GM12891 (cell line): ENCODE data around the gene DCC.

Source experiments
- DNase-seq: peaks from one replicate; pipeline ENCODE4 v3.0.0; 2011; ENCODE audit warnings: low spot score; ENCODE audit not compliant: insufficient read length
- FAIRE-seq: peaks from 2 replicates; lab custom pipeline; 2011; peaks lifted over from hg19 to GRCh38; lab: Jason Lieb, UNC
- PAX5 ChIP-seq: IDR thresholded peaks from 2 replicates; pipeline ENCODE4 v1.6.1; 2011; ENCODE audit warnings: low read length, moderate library complexity, mild to moderate bottlenecking; ENCODE audit not compliant: insufficient read depth, severe bottlenecking
- POLR2A ChIP-seq: IDR thresholded peaks from 2 replicates; pipeline ENCODE4 v1.6.1; 2011; ENCODE audit warnings: low read depth, low read length, control low read depth
- POLR2AphosphoS5 ChIP-seq: IDR thresholded peaks from 2 replicates; pipeline ENCODE4 v1.6.1; 2011; ENCODE audit warnings: low read depth, low read length, control low read depth
- POU2F2 ChIP-seq: IDR thresholded peaks from 2 replicates; pipeline ENCODE4 v1.6.1; 2011; ENCODE audit warnings: low read depth, mild to moderate bottlenecking, control low read depth, low read length, moderate library complexity
- SPI1 ChIP-seq: IDR thresholded peaks from 2 replicates; pipeline ENCODE4 v1.6.1; 2011; ENCODE audit warnings: low read depth, low read length, control low read depth
- TAF1 ChIP-seq: IDR thresholded peaks from 2 replicates; pipeline ENCODE4 v1.6.1; 2011; ENCODE audit warnings: low read depth, low read length, control low read depth

DCC gene

GRCh38 chr18:53408271-53408670 is 1068.3 kb downstream of the DCC start:
- FAIRE-seq, result no peak

DNA sequence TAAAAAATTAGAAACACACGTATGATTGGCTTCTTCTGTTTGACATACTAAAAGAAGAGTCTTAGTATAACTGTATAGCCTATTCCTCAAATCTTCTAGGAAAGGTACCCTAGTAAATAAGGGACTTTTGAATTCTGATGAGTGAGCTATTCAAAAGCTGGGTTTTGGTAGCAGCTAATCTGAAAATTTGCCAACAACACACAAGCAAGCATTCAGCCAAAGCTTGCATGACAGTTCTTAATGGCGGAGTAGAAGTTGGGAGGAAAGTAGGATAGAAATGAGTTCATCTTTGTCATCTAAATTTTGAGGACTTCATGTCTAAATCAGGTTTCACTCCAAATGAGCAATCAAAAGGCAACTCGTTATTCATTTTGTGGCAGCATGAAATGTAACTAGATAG is 1071.5 kb downstream of the DCC start:
- TF ChIP-seq POLR2A, result no peak
- no peak for TF ChIP-seq TAF1
- no peak for TF ChIP-seq SPI1
- TF ChIP-seq POLR2AphosphoS5, result no peak
- TF ChIP-seq PAX5, result no peak
- no peak for TF ChIP-seq POU2F2
- no peak for FAIRE-seq

More at GRCh38 chr18:53408271-53408670, 1068.3 kb downstream of the DCC start:
- TF ChIP-seq PAX5, result no peak
- TF ChIP-seq POLR2A, result no peak
- no peak for TF ChIP-seq SPI1
- TF ChIP-seq TAF1, result no peak
- no peak for TF ChIP-seq POLR2AphosphoS5
- no peak for DNase-seq

GRCh38 chr18:53417003-53417402 is 1077.0 kb downstream of the DCC start:
- DNase-seq (no peak), FAIRE-seq (no peak)
- TF ChIP-seq TAF1 (no peak), SPI1 (no peak), POU2F2 (no peak), POLR2A (no peak), PAX5 (no peak), POLR2AphosphoS5 (no peak)

More for the DNA sequence above, 1071.5 kb downstream of the DCC start:
- no peak for DNase-seq

DNA sequence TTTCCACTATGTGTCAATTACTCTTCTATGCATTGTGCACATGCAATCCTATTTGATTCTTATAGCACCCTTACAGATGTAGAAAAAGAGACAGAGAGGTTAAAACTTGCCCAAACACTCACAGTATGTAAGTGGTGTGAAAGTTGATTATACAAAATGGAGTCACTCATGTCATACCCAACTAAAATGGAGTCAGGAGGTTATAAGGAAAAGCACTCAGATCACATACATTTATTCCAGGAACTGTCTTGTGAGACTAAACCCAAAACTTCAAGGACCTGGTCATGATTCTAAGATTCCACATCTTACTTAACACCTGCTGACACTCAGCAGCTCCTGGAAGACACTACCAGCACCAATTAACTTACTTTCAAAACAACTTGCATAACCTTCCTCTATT is 1081.9 kb downstream of the DCC start:
- TF ChIP-seq PAX5, result no peak
- TF ChIP-seq POU2F2, result no peak
- TF ChIP-seq TAF1, result no peak
- no peak for TF ChIP-seq SPI1
- no peak for TF ChIP-seq POLR2A
- no peak for TF ChIP-seq POLR2AphosphoS5
- FAIRE-seq (no peak), DNase-seq (no peak)

- no peak for FAIRE-seq
- DNase-seq, result no peak
- TF ChIP-seq POLR2AphosphoS5, result no peak
- TF ChIP-seq POLR2A, result no peak
- no peak for TF ChIP-seq SPI1
Observed at GRCh38 chr18:53422896-53423295, 1082.9 kb downstream of the DCC start.

DNA sequence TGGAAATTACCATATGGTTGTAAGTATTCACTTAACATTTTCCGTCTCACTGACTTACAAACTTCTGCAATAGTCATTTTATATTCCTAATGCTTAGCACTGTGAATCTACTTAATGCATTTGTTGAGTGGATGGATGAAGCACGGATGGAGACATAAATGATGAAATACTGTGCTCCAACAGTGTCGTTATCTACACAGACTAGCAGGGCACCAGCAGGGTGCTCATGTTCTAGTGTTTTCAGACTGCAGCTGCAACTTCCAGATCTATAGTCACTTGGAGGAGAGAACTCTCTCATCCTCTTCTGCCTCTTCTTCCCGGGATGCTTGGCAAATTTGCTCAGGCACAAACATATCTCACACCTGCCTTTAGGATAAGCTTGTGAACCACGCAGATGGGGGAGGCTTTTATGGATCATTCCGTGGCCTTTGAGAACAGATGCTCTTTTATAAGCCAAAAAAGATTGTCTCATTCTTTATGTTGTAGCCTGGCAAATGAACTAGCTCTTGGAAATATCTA is 1086.7 kb downstream of the DCC start:
- FAIRE-seq (no peak), DNase-seq (no peak)
- TF ChIP-seq POLR2AphosphoS5 (no peak), POLR2A (no peak), TAF1 (no peak), SPI1 (no peak), PAX5 (no peak), POU2F2 (no peak)

DNA sequence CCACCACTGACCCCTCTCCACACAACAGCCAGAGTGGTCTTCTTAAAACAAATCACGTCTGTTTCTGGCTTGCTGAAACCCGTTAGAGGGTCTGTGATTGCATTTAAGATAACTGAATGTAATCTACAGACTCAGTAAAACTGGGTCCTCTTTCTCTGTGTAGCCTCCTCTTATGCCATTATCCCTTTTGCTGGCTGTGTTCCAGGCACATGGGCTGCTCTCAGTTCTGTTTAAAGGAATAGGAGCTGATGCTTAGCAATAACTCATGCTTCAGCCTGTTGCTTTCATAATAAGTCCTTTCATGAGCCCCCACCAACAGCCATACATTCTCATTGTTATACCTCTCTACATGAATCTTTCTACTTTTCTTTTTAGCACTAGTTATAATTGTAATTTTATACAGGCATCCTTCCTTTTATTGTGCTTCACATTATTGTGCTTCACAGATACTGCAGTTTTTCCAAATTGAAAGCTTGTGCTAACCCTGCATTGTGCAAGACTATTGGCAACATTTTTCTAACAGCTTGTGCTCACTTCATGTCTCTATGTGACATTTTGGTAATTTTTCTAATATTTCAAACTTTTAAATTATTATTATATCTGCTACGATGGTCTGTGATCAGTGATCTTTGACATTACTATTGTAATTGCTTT is 1101.9 kb downstream of the DCC start:
- DNase-seq (no peak), FAIRE-seq (no peak)
- TF ChIP-seq PAX5 (no peak), POLR2AphosphoS5 (no peak), POLR2A (no peak), TAF1 (no peak), POU2F2 (no peak), SPI1 (no peak)

GRCh38 chr18:53442415-53442783 is 1102.4 kb downstream of the DCC start:
- TF ChIP-seq POU2F2, result no peak
- TF ChIP-seq SPI1, result no peak
- no peak for TF ChIP-seq POLR2A
- no peak for TF ChIP-seq PAX5
- TF ChIP-seq TAF1, result no peak
- FAIRE-seq (no peak), DNase-seq (no peak)

GRCh38 chr18:53443336-53443735 is 1103.3 kb downstream of the DCC start:
- TF ChIP-seq POU2F2, result no peak
- TF ChIP-seq POLR2AphosphoS5, result no peak
- TF ChIP-seq SPI1, result no peak
- no peak for TF ChIP-seq POLR2A
- FAIRE-seq, result no peak

GRCh38 chr18:53443831-53444230 is 1103.8 kb downstream of the DCC start:
- FAIRE-seq (no peak), DNase-seq (no peak)
- TF ChIP-seq POU2F2 (no peak), PAX5 (no peak), POLR2AphosphoS5 (no peak), SPI1 (no peak), POLR2A (no peak), TAF1 (no peak)

More at GRCh38 chr18:53443336-53443735, 1103.3 kb downstream of the DCC start:
- DNase-seq, result no peak
